Measurements from ENCODE around the gene PI16. TPM values are rescaled to one million over a fixed set of nuclear protein-coding genes. Genes with fewer than 3 reads are reported as not detected.

PI16 gene
- total RNA-seq, 1 experiment from 2014 or later, result not detected

GRCh38 chr6:37007340-37008043 is 53.0 kb downstream of the PI16 start:
- Histone ChIP-seq H3K9me3 (ENCODE audit: control insufficient read depth, insufficient read depth, low read depth, low read length) (no peaks in the 10 kb centered on the region), H3K4me1 (ENCODE audit: control insufficient read depth, insufficient read depth, low read length) (no peaks in the 10 kb centered on the region), H3K27me3 (ENCODE audit: control insufficient read depth, insufficient read depth, low read length) (no peaks in the 10 kb centered on the region), H3K36me3 (ENCODE audit: control insufficient read depth, insufficient read depth, low read length) (no peaks in the 10 kb centered on the region), H3K4me3 (ENCODE audit: low read depth in 2 of 2, low read length in 2 of 2) (no peak overlapping the region), H3K27ac (ENCODE audit: low read length) (no peak overlapping the region)
- intact Hi-C loops (cut with micrococcal nuclease; ENCODE audit: unreplicated experiment) (no loop called here), in situ Hi-C loops (cut with HindIII; ENCODE audit: low pct_unique_long_range_greater_than_20kb, low sequenced_read_pairs) (no loop called here)
- ChIA-PET CTCF (interaction anchor here (1.6 to 1.9 kb wide), 2 partner anchors 10 to 203 kb away, joined by 7 to 11 read pairs; no protein-coding TSS in a partner anchor), POLR2A (interaction anchor here (0.7 kb wide), 1 partner anchor 52 kb away, joined by 11 read pairs; no protein-coding TSS in a partner anchor)
- TF ChIP-seq SIN3A (IDR thresholded peaks at IDR 0.05; ENCODE audit: borderline replicate concordance, insufficient read depth, low read depth, low read length) (no peak), TCF7L2 (IDR thresholded peaks at IDR 0.05; ENCODE audit: low read depth, low read length) (no peak), POLR2AphosphoS5 (IDR thresholded peaks at IDR 0.05; ENCODE audit: low read depth, low read length) (no peak), CTCF (IDR thresholded peaks at IDR 0.05) (no peak), REST (IDR thresholded peaks at IDR 0.05; ENCODE audit: insufficient read depth in 1 of 2, low read depth in 2 of 2, low read length in 1 of 2) (peak; percentile 81 to 87)
- ATAC-seq (no peak), DNase-seq (ENCODE audit: low read depth, low spot score) (no peak)
- no TSS peak for BruUV-seq (replicated peaks)

DNA sequence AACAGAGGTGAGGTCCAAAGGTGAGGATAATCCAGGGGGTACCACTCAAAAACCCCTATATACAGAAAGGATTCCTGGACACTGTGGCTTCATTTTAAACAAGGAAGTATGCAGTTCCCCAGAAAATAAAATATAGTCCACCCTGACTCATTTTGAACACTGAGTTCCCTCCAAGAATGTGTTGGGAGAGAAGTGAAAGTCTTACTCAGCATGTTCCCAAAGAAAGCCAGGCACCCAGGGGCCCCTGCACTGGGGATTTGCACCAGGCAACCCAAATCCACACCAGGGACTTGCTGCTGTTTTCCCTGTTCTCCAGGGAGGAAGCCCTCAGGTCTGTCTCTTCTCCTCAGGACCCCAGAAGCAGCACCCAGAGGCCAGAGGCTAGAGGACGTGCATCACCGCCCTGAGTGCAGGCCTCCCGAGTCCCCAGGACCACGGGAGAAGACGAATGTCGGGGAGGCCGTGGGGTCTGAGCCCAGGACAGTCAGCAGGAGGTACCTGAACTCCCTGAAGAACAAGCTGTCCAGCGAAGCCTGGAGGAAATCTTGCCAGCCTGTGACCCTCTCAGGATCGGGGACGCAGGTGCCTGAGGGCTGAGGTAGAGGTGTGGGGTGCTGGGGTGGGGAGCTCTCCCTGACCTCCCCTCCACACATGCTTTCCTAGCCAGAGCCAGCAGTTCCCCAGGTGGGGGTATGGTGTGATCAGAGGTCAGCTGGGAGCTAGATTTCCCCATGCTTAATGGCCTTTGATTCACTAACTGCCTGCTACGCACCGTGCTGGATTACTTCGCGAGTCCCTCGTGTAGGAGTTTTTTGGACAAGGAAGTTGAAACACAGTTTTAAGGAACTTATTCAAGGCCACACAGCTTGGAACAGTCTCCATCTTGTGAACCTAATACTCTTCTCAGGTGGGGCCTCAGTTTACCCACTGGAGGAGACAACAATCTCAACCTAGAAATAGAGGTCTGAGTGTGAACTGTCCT is 54.2 kb downstream of the PI16 start:
- CTCF ChIA-PET, result no interaction called here
- no peak for ATAC-seq

More for the DNA sequence above, 54.2 kb downstream of the PI16 start:
- BruUV-seq (replicated peaks), result no TSS peak
- intact Hi-C loops (cut with micrococcal nuclease; ENCODE audit: unreplicated experiment), result no loop called here
- no peaks in the 10 kb centered on the region for H3K9me3 ChIP-seq (ENCODE audit: control insufficient read depth, insufficient read depth, low read depth, low read length)
- H3K27me3 ChIP-seq (ENCODE audit: control insufficient read depth, insufficient read depth, low read length), result no peaks in the 10 kb centered on the region
- H3K4me1 ChIP-seq (ENCODE audit: control insufficient read depth, insufficient read depth, low read length), result no peaks in the 10 kb centered on the region
- H3K4me3 ChIP-seq (ENCODE audit: low read depth in 2 of 2, low read length in 2 of 2), result no peak overlapping the region
- H3K36me3 ChIP-seq (ENCODE audit: control insufficient read depth, insufficient read depth, low read length), result no peaks in the 10 kb centered on the region
- POLR2A ChIA-PET, result no interaction called here
- H3K27ac ChIP-seq (ENCODE audit: low read length), result no peak overlapping the region
- in situ Hi-C loops (cut with HindIII; ENCODE audit: low pct_unique_long_range_greater_than_20kb, low sequenced_read_pairs), result no loop called here
- DNase-seq (ENCODE audit: low read depth, low spot score), result no peak
- TF ChIP-seq REST (IDR thresholded peaks at IDR 0.05; ENCODE audit: insufficient read depth in 1 of 2, low read depth in 2 of 2, low read length in 1 of 2), result no peak
- TF ChIP-seq CTCF (IDR thresholded peaks at IDR 0.05), result no peak

Data from Panc1 (cell line).